Panc1 (cell line): ENCODE data around the gene PRELID2. TPM values are rescaled to one million over a fixed set of nuclear protein-coding genes. Genes with fewer than 3 reads are reported as not detected.

Source experiments
- ATAC-seq: fragments of 200-7000 bp; cut with Tn5 transposase; 2 replicates; pipeline ENCODE4 v1.9.1; 2020; ENCODE audit warnings: mild to moderate bottlenecking, moderate library complexity
- BruUV-seq: library from RNA; stranded (reverse); fragments of 400-500 nt; replicated peaks from 2 replicates; lab custom pipeline; 2021; lab: Mats Ljungman, UMichigan
- CTCF ChIA-PET: fragments of 300-600 bp; sonication (Branson Sonifier 250); formaldehyde crosslinking; loops from one replicate; lab custom pipeline; 2022; ENCODE audit warnings: antibody characterized with exemption; lab: Charles Lee
- POLR2A ChIA-PET: fragments of 300-600 bp; sonication (Branson Sonifier 250); formaldehyde crosslinking; loops from one replicate; lab custom pipeline; 2022; ENCODE audit warnings: antibody characterized with exemption; lab: Charles Lee
- DNase-seq: peaks from one replicate; pipeline ENCODE4 v3.0.0-alpha.2; 2010; ENCODE audit warnings: low read depth, low spot score
- H3K27ac ChIP-seq: 2 replicates; pipeline ENCODE4 v1.5.1; 2011; ENCODE audit warnings: mild to moderate bottlenecking, low read length, inconsistent platforms
- H3K27me3 ChIP-seq: fragments of 200-500 bp; sonication (Bioruptor generic); 2 replicates; pipeline ENCODE4 v1.6.0; 2014; ENCODE audit warnings: low read length, inconsistent platforms; ENCODE audit not compliant: control insufficient read depth, insufficient read depth
- H3K36me3 ChIP-seq: fragments of 200-500 bp; sonication (Bioruptor generic); 2 replicates; pipeline ENCODE4 v1.5.1; 2014; ENCODE audit warnings: inconsistent platforms, mild to moderate bottlenecking, low read length, moderate library complexity; ENCODE audit not compliant: control insufficient read depth, insufficient read depth
- H3K4me1 ChIP-seq: 2 replicates; pipeline ENCODE4 v1.5.1; 2011; ENCODE audit warnings: inconsistent platforms, mild to moderate bottlenecking, low read length, moderate library complexity; ENCODE audit not compliant: control insufficient read depth, insufficient read depth
- H3K4me3 ChIP-seq, 2 experiments: 2 replicates each; pipeline ENCODE4 v1.5.1; 2011 to 2012; ENCODE audit warnings: low read depth in 2 of 2, low read length in 2 of 2, mild to moderate bottlenecking in 2 of 2, inconsistent platforms in 1 of 2, moderate library complexity in 1 of 2
- H3K9me3 ChIP-seq: fragments of 200-500 bp; sonication (Bioruptor generic); 2 replicates; pipeline ENCODE4 v1.5.1; 2014; ENCODE audit warnings: low read depth, mild to moderate bottlenecking, inconsistent platforms, low read length, moderate library complexity; ENCODE audit not compliant: control insufficient read depth, insufficient read depth
- CTCF ChIP-seq: fragments of 450-650 bp; IDR thresholded peaks from 2 replicates; pipeline ENCODE4 v1.5.1; 2017; ENCODE audit warnings: mild to moderate bottlenecking
- POLR2AphosphoS5 ChIP-seq: IDR thresholded peaks from 2 replicates; pipeline ENCODE4 v1.6.1; 2012; ENCODE audit warnings: mild to moderate bottlenecking, low read depth, low read length, moderate library complexity
- REST ChIP-seq, 2 experiments: IDR thresholded peaks; 2 replicates each; pipeline ENCODE4 v1.6.1; 2011 to 2012; ENCODE audit warnings: low read depth in 2 of 2, control low read depth in 1 of 2, low read length in 1 of 2, mild to moderate bottlenecking in 1 of 2, moderate library complexity in 1 of 2; ENCODE audit not compliant: insufficient read depth in 1 of 2
- SIN3A ChIP-seq: IDR thresholded peaks from 2 replicates; pipeline ENCODE4 v1.6.1; 2012; ENCODE audit warnings: low read depth, mild to moderate bottlenecking, low read length, moderate library complexity, borderline replicate concordance; ENCODE audit not compliant: insufficient read depth
- TCF7L2 ChIP-seq: IDR thresholded peaks from 2 replicates; pipeline ENCODE4 v1.6.1; 2011; ENCODE audit warnings: mild to moderate bottlenecking, low read depth, low read length, inconsistent platforms
- in situ Hi-C: cut with HindIII; loops from 2 replicates; pipeline ENCODE4 v1.10.0; 2016; ENCODE audit warnings: low sequenced_read_pairs, low pct_unique_long_range_greater_than_20kb
- intact Hi-C: fragments of 100-400 bp; cut with micrococcal nuclease; formaldehyde crosslinking; loops from one replicate; pipeline ENCODE4 v1.10.0; 2022; ENCODE audit not compliant: unreplicated experiment
- total RNA-seq: library from RNA; stranded (reverse); gene quantifications from one replicate; pipeline ENCODE4 v1.2.1, GENCODE V29; 2021; ENCODE audit not compliant: unreplicated experiment

The PRELID2 gene
- total RNA-seq, 1 experiment from 2014 or later, result 15.4 TPM

- intact Hi-C loops, result no loop called here
- POLR2A ChIA-PET, result no interaction called here
These were observed 73.9 kb downstream of the PRELID2 start for GRCh38 chr5:145761254-145761653.

DNA sequence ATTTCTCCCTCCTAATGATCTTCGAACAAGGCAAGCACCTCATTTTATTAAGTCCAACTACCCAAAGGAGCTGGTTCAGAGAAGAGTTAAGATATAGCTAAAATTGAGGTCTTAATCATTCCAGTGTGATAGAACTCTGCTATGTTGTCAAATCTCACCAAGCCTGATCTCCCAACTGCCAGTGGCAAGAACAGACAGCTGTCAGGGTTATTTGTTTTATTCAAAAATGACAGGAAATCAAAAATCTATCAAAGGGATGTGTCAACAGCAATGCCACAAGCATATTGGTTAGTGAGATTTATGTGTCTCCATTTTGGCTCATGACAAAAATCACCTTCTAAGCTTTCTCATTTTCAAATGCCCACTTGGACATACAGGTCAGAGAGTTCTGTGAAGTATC, 74.5 kb downstream of the PRELID2 start:
- Histone ChIP-seq H3K36me3 (no peaks in the 10 kb centered on the region), H3K4me3 (no peak overlapping the region), H3K9me3 (no peaks in the 10 kb centered on the region), H3K27me3 (no peaks in the 10 kb centered on the region), H3K27ac (no peak overlapping the region), H3K4me1 (no peaks in the 10 kb centered on the region)
- DNase-seq, result no peak
- TF ChIP-seq SIN3A, result no peak
- no peak for TF ChIP-seq CTCF
- no peak for TF ChIP-seq POLR2AphosphoS5
- TF ChIP-seq TCF7L2, result no peak
- TF ChIP-seq REST (IDR thresholded peaks at IDR 0.05; ENCODE audit: insufficient read depth in 1 of 2, low read depth in 2 of 2, low read length in 1 of 2), result no peak
- ATAC-seq, result no peak
- BruUV-seq, result no TSS peak
- intact Hi-C loops (no loop called here), in situ Hi-C loops (no loop called here)
- ChIA-PET POLR2A (no interaction called here), CTCF (no interaction called here)

More at GRCh38 chr5:145761254-145761653, 73.9 kb downstream of the PRELID2 start:
- Histone ChIP-seq H3K27ac (no peak overlapping the region), H3K4me3 (no peak overlapping the region), H3K4me1 (no peaks in the 10 kb centered on the region), H3K9me3 (no peaks in the 10 kb centered on the region), H3K27me3 (no peaks in the 10 kb centered on the region), H3K36me3 (no peaks in the 10 kb centered on the region)
- ATAC-seq, result no peak
- DNase-seq, result no peak
- CTCF ChIA-PET, result interaction anchor here (0.7 kb wide), 1 partner anchor 89 kb away, joined by 3 read pairs; no protein-coding TSS in a partner anchor
- in situ Hi-C loops, result no loop called here
- TF ChIP-seq POLR2AphosphoS5 (no peak), REST (IDR thresholded peaks at IDR 0.05; ENCODE audit: insufficient read depth in 1 of 2, low read depth in 2 of 2, low read length in 1 of 2) (no peak), CTCF (no peak), SIN3A (no peak), TCF7L2 (no peak)
- BruUV-seq, result no TSS peak
